H7 (cell line): ENCODE data around the gene PUM2. TPM values are rescaled to one million over a fixed set of nuclear protein-coding genes. Genes with fewer than 3 reads are reported as not detected.

ENCODE experiments used
- DNase-seq: peaks from one replicate; pipeline ENCODE4 v3.0.0; 2012
- H3K27me3 ChIP-seq: 2 replicates; pipeline ENCODE4 v1.6.0; 2011; ENCODE audit warnings: mild to moderate bottlenecking, low read length; ENCODE audit not compliant: control insufficient read depth, insufficient read depth
- H3K36me3 ChIP-seq: replicated peaks from 2 replicates; pipeline ENCODE4 v1.5.1; 2011; ENCODE audit warnings: low read length; ENCODE audit not compliant: control insufficient read depth, insufficient read depth
- H3K4me3 ChIP-seq: 2 replicates; pipeline ENCODE4 v1.5.1; 2011; ENCODE audit warnings: low read depth, mild to moderate bottlenecking, control low read depth, low read length, moderate library complexity; ENCODE audit not compliant: insufficient read depth
- total RNA-seq: library from RNA; depleted of rRNA; stranded (reverse); fragments of >200 nt; shearing (Covaris generic); gene quantifications from 2 replicates; pipeline ENCODE4 v1.2.3, GENCODE V29; 2014

The PUM2 gene
- total RNA-seq, 1 experiment from 2014 or later: 36.2 TPM

DNA sequence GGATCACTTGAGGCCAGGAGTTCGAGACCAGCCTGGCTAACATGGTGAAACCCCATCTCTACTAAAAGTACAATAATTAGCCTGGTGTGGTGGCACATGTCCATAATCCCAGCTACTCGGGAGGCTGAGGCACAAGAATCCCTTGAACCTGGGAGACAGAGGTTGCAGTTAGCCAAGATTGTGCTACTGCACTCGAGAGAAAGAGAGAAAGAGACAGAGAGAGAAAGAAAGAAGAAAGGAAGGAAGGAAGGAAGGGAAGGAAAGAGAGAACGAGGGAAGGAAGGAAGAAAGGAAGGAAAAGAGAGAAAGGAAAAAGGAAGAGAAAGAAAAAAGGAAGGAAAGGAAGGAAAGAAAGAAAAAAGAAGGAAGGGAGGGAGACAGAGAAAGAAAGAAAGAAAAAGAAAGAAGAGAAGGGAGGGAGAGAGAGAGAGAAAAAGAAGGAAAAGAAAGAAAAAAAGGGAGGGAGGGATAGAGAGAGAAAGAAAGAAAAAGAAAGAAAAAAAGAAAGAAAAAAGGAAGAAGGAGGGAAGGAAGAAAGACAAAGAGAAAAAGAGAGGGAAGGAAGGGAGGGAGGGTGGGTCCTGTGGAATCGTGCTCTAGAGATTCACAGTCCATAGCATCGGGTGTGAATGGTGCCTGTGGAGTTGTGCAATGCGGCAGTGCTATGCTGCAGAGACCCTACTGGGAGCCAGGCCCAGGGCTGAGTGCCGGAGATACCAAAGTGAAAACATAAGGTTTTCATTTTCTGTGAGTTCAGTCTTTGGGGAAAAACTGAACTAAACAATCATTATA is 121.1 kb downstream of the PUM2 start:
- no peaks in the 10 kb centered on the region for H3K36me3 ChIP-seq
- no peak overlapping the region for H3K4me3 ChIP-seq
- H3K27me3 ChIP-seq: peaks cover 7% of the 10 kb centered on the region; the same call in 1 of the 2 replicates
- peak; percentile 22 for DNase-seq

DNA sequence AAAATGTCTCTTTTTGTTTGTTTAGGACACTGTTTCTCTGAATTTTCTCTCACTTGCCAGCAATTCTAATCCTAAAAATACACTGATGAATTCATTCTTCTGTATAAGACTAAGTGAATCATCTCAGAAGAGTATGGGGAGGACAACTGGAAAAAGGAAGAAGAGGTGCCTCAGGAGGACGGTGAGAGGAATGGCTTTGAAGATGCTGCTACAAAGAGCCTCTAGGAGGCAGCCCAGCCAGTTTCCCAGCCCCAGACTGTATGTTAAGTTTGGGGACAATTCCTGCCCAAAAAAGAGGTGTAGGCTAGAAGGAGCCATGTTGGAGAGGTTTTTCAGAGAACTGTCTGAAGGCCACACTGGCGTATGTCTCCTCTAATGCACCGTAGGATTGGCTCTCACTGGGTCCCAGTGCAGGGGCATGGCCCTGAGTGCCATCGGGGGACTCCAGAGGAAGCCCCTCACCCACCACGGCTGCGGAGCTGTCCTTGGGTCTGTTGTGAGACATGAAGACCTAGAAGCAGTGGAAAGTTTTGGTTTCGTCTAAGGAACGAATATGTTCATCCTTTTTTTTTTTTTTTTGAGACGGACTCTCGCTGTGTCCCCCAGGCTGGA is 122.6 kb downstream of the PUM2 start:
- Histone ChIP-seq H3K36me3 (no peaks in the 10 kb centered on the region), H3K4me3 (no peak overlapping the region), H3K27me3 (peaks cover 11% of the 10 kb centered on the region)
- DNase-seq: peak; percentile 38

- Histone ChIP-seq H3K27me3 (peaks cover 11% of the 10 kb centered on the region), H3K4me3 (no peak overlapping the region), H3K36me3 (no peaks in the 10 kb centered on the region)
- no peak for DNase-seq
Observed at GRCh38 chr2:20226152-20226545, 124.5 kb downstream of the PUM2 start.

- Histone ChIP-seq H3K4me3 (peak overlapping the region; percentile 60), H3K27me3 (peaks cover 11% of the 10 kb centered on the region), H3K36me3 (no peaks in the 10 kb centered on the region)
- peak; percentile 95 for DNase-seq
Observed at GRCh38 chr2:20225294-20226151, 125.1 kb downstream of the PUM2 start.

DNA sequence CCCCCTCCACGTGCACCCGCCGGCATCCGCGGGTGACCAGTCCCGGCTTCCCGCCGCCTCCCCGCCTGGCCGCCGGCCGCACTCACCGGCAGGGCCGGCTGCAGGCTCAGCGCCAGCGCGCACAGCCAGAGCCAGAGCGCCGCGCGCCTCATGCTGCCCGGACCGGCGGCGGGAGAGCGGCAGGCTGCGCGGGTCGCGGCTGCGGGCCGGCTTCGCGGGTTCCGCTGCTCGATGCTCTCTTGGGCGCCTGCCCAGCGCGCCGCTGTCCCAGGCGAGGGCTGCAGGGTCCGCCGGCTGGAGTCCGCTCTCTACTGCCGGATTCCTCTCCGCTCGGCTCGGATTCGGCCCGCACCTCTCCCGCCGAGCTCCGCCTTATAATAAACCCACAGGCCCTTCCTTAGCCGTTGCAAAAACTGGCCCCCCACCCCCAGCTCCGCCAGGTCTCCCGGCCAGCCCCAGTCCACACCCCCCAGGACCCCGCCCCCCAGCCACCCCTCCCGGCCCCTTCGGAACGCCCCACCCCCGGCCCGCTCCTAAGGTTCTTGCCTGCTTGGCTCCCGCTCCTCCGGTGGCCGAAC is 125.8 kb downstream of the PUM2 start, which contains the start of gene SDC1:
Gene SDC1, minus strand, starts transcription at position 415 of the 578 bp plus-strand sequence. Its CDS starts 263 bp downstream, at position 152.
- H3K36me3 ChIP-seq: no peaks in the 10 kb centered on the region
- DNase-seq: peak; percentile 89
- peak within 1 kb of the TSS; percentile 60 for H3K4me3 ChIP-seq
- H3K27me3 ChIP-seq: peaks cover 11% of the 10 kb centered on the region

DNA sequence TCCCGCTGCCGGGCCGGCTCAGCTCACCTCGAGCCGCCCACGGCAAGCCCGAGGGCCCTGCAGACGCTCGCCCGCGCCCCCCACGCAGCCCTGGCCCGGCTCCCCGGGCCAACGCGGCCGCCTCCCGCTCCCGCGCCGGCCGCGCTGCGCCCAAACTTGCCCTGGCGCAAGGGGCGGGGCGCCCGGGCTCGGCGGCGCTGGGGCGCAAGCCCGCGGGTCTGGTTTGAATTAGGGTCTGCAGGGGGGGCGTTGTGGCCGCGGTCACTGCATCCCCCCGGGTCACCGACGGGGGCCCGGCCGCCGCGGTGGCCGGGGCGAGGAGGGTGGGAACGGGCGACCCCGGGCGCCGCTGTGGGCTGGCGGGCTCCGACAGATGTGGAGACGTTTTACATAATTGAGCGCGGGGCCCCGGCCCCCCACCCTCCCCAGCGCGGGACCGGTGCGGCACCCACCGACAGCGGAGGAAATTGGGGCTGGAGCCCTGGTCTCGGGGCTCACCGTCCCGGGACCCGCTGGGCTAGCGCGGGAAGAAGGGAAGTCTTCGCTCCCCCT is 126.4 kb downstream of the PUM2 start:
- DNase-seq: peak; percentile 84
- H3K4me3 ChIP-seq: peak overlapping the region; percentile 60
- peaks cover 11% of the 10 kb centered on the region for H3K27me3 ChIP-seq
- H3K36me3 ChIP-seq: no peaks in the 10 kb centered on the region

GRCh38 chr2:20223407-20224163 is 127.1 kb downstream of the PUM2 start:
- Histone ChIP-seq H3K4me3 (peak overlapping the region; percentile 60), H3K27me3 (peaks cover 11% of the 10 kb centered on the region), H3K36me3 (no peaks in the 10 kb centered on the region; the same call in 1 of the 2 replicates)
- peak; percentile 86 for DNase-seq

DNA sequence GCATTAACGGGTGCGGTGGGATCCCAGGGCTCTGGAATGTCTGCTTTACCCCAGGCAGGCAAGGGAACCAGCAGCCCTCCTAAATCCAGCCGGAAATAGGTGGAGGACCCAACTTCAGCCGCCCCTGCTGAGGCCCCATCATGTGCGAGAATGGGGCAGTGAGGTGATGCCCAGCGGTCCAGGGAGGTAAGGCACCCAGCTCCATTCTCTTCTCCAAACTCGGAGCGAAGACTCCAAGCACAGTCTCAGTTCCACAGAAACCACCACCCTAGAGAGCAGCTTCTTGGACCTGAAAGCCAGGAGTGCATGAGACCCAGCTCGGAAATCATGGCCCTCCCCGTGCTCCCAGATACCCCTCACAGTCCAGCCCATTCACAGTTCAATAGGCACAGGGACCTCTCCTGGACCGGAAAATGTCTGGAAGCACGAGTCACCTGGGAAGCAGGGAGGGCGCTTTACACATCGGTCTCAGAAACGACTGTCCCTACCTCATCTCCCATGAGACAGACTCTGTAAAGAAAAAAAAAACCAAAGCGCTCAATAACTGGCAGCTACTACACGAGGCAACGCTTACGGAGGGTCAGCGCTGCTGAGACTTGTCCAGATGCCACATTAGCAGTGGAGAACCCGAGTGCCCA is 127.8 kb downstream of the PUM2 start:
- Histone ChIP-seq H3K4me3 (peak overlapping the region; percentile 60), H3K27me3 (peaks cover 11% of the 10 kb centered on the region), H3K36me3 (no peaks in the 10 kb centered on the region; the same call in 1 of the 2 replicates)
- DNase-seq: peak; percentile 49

DNA sequence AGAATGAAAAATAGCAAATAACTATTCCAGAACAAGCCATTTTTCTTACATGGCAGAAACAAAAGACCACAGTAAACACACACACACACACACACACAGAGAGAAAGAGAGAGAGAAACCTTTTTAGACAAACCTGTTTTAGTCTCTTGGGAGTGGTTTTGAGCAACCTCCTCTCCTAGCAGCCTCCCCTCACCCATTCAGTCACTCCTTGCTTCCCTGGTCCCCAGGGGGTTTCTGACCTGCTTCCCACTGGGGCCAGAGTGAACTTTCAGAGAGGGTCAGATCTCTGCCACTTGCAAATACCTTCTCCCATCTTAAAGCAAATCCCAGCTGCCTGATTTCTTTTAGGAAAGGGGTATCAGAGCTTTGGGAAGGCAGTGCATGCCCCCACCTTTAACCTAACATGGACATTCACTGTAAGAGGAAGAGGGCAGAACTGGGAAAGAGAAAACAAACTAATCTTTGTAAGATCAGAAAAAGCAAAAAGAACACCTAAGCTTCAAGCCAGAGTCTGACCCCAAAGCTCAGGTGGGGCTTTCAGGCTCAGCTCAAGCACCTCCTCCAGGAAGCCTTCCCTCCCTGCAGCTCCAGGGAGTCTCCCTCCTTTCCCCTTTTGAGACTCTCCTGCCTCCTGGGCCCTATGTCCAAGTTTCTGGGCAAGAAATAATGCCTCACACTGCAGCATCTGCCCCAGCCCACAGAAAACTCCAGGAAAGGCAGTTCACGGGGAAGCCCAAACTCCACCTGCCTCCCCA is 128.5 kb downstream of the PUM2 start:
- H3K36me3 ChIP-seq: no peaks in the 10 kb centered on the region; the same call in 1 of the 2 replicates
- H3K27me3 ChIP-seq: peaks cover 11% of the 10 kb centered on the region
- no peak overlapping the region for H3K4me3 ChIP-seq
- DNase-seq: peak; percentile 43

DNA sequence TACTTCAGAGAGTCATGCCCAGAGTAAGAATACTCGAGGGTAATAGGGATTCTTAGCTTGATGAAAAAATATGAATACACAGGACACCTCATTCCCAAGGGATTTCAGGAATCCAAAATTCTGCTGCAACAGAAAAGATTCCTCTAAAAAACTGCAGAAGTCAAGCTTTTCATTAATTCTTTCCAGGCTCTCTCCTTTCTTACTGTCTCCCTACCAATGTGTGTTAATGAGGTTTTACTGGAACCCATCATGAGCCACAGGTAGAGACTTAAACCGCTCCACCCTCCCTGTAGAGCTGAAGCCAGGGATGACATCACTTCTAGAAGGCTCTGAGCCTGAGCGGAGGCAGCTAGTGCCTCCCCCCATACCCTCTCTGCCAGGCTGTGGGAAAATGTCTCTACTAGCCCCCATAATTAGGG is 129.1 kb downstream of the PUM2 start:
- Histone ChIP-seq H3K36me3 (no peaks in the 10 kb centered on the region; the same call in 1 of the 2 replicates), H3K27me3 (peaks cover 11% of the 10 kb centered on the region), H3K4me3 (no peak overlapping the region)
- DNase-seq: peak; percentile 60

GRCh38 chr2:20220806-20221554 is 129.7 kb downstream of the PUM2 start:
- peaks cover 7% of the 10 kb centered on the region for H3K27me3 ChIP-seq
- H3K36me3 ChIP-seq: no peaks in the 10 kb centered on the region; the same call in 1 of the 2 replicates
- no peak overlapping the region for H3K4me3 ChIP-seq
- DNase-seq: peak; percentile 27
